HFF-Myc (cell line): ENCODE measurements around the gene PROSER3.

Experiments used
- DNase-seq: peaks from one replicate; pipeline ENCODE4 v3.0.0-alpha.2; 2011; ENCODE audit warnings: low read depth; ENCODE audit errors: extremely low read depth
- H3K4me3 ChIP-seq: replicated peaks from 2 replicates; pipeline ENCODE4 v1.5.1; 2011; ENCODE audit warnings: low read depth, mild to moderate bottlenecking, control low read depth, low read length
- CTCF ChIP-seq: IDR thresholded peaks from 2 replicates; pipeline ENCODE4 v1.5.1; 2012; ENCODE audit warnings: mild to moderate bottlenecking, low read depth, low read length, control low read depth; ENCODE audit errors: missing control alignments

PROSER3 gene

GRCh38 chr19:35745328-35746086, 12.5 kb upstream of the PROSER3 start, which contains the start of the genes PSENEN and U2AF1L4:
TSS of gene PSENEN (plus strand) at chr19:35745651. CDS start at chr19:35745931, 280 bp downstream.
TSS of gene U2AF1L4 (minus strand) at chr19:35745418. CDS start at chr19:35745391, 27 bp downstream.
- DNase-seq = peak; percentile 98
- peak within 1 kb of the TSS; percentile 96 for H3K4me3 ChIP-seq
- no peak for TF ChIP-seq CTCF

GRCh38 chr19:35746087-35746462, 11.9 kb upstream of the PROSER3 start:
- no peak for DNase-seq
- no peak for TF ChIP-seq CTCF
- H3K4me3 ChIP-seq = peak overlapping the region; percentile 96

GRCh38 chr19:35746531-35746930, 11.4 kb upstream of the PROSER3 start:
- peak overlapping the region; percentile 96 for H3K4me3 ChIP-seq
- no peak for DNase-seq
- TF ChIP-seq CTCF = no peak

GRCh38 chr19:35748106-35749020, 9.6 kb upstream of the PROSER3 start, which contains the start of gene LIN37:
TSS of gene LIN37 (plus strand) at chr19:35748576. CDS start at chr19:35748725, 149 bp downstream.
- peak; percentile 99 for DNase-seq
- peak within 1 kb of the TSS; percentile 96 for H3K4me3 ChIP-seq
- no peak for TF ChIP-seq CTCF

DNA sequence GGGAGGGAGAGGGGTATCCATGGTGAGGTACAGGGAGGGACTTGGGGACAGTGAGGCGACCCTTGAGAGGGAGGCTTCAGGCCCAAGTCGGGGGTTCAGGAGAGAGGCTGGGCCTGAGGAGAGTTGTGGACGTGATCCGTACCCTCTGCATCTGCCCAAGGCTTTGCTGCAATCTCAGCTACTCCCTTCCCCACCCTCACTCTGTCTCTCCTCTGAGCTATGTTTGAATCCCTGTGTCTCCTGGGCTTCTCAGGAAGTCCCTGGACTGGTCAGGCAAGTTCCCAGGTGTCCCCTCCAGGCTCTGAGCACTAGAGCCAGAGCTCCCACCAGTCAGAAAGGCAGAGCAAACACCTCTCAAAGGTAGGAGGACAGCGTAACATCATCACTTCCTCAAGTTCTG, 7.8 kb upstream of the PROSER3 start:
- no peak overlapping the region for H3K4me3 ChIP-seq
- no peak for DNase-seq
- no peak for TF ChIP-seq CTCF

- H3K4me3 ChIP-seq = no peak overlapping the region
- TF ChIP-seq CTCF = no peak
- DNase-seq = no peak
Observed at GRCh38 chr19:35751839-35752745, 5.9 kb upstream of the PROSER3 start.
